ENCODE measurements around the gene KDM2A. TPM values are rescaled to one million over a fixed set of nuclear protein-coding genes. Genes with fewer than 3 reads are reported as not detected.

KDM2A gene
- total and polyA plus RNA-seq, 2 donors (not counting 1 experiment from before 2014, with no cell fraction given), result 132 to 229 TPM

DNA sequence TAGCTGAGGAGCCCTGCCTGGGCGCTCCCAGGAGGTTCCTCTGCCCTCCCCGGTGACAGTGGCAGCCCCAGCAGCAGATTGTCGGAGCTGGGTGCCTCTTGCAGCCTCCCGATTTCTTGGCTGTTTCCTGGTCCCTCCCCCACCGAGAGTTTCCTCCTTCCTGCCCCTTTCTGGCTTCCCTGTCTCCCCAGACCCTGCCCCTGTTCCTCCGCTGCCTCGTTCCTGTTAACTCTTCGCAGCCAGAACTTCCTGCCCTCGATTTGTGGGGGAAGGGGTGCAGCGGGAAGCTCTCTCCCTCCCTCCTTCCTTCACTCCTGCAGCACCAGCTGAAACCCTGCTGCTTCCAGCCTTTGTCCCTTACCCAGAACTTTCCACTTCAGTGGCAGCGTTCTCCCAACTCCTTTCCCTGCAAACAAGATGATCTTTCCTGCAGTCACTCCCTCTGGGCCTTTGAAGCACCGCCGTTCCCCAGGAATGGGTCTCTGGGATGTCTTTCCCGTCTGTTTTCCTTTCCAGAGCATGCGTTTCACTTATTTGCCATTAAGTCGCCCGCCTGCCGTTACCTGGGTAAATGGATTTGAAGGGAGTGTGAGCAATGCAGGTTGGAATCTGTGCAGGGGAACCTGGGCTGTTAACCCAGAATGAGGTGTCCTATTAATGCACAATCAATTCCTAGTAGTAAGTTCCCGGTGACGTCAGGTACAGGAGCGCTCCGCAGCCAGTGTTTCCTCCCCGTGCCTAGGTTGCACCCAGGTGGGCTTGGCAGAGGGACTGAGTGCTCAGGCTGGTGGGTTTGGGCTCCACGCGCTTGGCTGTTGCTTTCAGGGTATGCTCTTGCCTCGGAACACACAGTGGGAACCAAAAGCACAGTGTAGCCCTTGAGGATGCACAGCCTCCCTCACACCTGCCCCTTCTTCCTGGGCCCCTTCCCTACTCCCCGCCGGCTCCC lies 151.5 kb downstream of the KDM2A start:
- Mint-ChIP-seq H3K4me3 (peak overlapping the region; percentile 98), H3K4me1 (peaks cover 86% of the 10 kb centered on the region), H3K27me3 (no peaks in the 10 kb centered on the region), H3K27ac (peak overlapping the region; percentile 98), H3K9me3 (ENCODE audit: insufficient read depth) (no peaks in the 10 kb centered on the region)
- no peaks in the 10 kb centered on the region for H3K27me3 ChIP-seq (replicated peaks in 1 of 4; ENCODE audit: control extremely low read depth in 1 of 4, control insufficient read depth in 3 of 4, insufficient read depth in 4 of 4, low read length in 3 of 4)
- peak overlapping the region; percentile 92 for H3K4me2 ChIP-seq (replicated peaks; ENCODE audit: low read depth, low read length, poor library complexity, severe bottlenecking)
- H3K4me3 ChIP-seq (ENCODE audit: control extremely low read depth in 1 of 5, extremely low read depth in 1 of 5, insufficient read depth in 1 of 5, low read depth in 2 of 5, low read length in 4 of 5), result peak overlapping the region; percentile 61 to 89 (median 84)
- peak overlapping the region; percentile 73 to 82 for H3K27ac ChIP-seq (ENCODE audit: low read length in 2 of 2)
- peaks cover 85 to 87% of the 10 kb centered on the region in 2 donors for H3K4me1 ChIP-seq (ENCODE audit: control insufficient read depth in 2 of 2, insufficient read depth in 2 of 2, low read length in 2 of 2)
- ChIA-PET CTCF (interaction anchor here (1.0 to 4.7 kb wide), 11 partner anchors 7 to 217 kb away, joined by 3 to 46 read pairs (median 6); partner anchors contain the start of gene ANKRD13D), POLR2A (interaction anchor here (0.6 to 7.8 kb wide), 8 partner anchors 7 to 174 kb away, joined by 3 to 131 read pairs (median 7); partner anchors contain the start of genes ANKRD13D and RAD9A)
- peaks cover 0 to 68% of the 10 kb centered on the region in 2 experiments for H3K36me3 ChIP-seq (replicated peaks in 1 of 2; ENCODE audit: control extremely low read depth in 1 of 2, control insufficient read depth in 1 of 2, extremely low read depth in 1 of 2, insufficient read depth in 2 of 2, low read length in 1 of 2)
- H3K9me3 ChIP-seq (ENCODE audit: control extremely low read depth in 1 of 3, control insufficient read depth in 2 of 3, insufficient read depth in 1 of 3, low read length in 2 of 3), result no peaks in the 10 kb centered on the region
- TF ChIP-seq EZH2 (IDR thresholded peaks at IDR 0.05; ENCODE audit: borderline replicate concordance, insufficient read depth, low read depth, low read length, poor library complexity, severe bottlenecking), result no peak
- TF ChIP-seq, protein P1, sequence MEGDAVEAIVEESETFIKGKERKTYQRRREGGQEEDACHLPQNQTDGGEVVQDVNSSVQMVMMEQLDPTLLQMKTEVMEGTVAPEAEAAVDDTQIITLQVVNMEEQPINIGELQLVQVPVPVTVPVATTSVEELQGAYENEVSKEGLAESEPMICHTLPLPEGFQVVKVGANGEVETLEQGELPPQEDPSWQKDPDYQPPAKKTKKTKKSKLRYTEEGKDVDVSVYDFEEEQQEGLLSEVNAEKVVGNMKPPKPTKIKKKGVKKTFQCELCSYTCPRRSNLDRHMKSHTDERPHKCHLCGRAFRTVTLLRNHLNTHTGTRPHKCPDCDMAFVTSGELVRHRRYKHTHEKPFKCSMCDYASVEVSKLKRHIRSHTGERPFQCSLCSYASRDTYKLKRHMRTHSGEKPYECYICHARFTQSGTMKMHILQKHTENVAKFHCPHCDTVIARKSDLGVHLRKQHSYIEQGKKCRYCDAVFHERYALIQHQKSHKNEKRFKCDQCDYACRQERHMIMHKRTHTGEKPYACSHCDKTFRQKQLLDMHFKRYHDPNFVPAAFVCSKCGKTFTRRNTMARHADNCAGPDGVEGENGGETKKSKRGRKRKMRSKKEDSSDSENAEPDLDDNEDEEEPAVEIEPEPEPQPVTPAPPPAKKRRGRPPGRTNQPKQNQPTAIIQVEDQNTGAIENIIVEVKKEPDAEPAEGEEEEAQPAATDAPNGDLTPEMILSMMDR (IDR thresholded peaks at IDR 0.05), result no peak
- ATAC-seq (ENCODE audit: low read depth) (no peak), DNase-seq (peak; percentile 52)
- intact Hi-C loops (cut with micrococcal nuclease), result no loop called here
- H2AFZ ChIP-seq (ENCODE audit: insufficient read depth, low read depth, low read length, poor library complexity, severe bottlenecking), result no peak overlapping the region
- peaks cover 96% of the 10 kb centered on the region for H3K79me2 ChIP-seq (ENCODE audit: control insufficient read depth, insufficient read depth, low read length)
- WGBS (ENCODE audit: insufficient coverage), result 4% methylated on average over 23 of the region's 28 CpGs
- H4K20me1 ChIP-seq (ENCODE audit: control insufficient read depth, insufficient read depth, low read length, poor library complexity, severe bottlenecking), result peaks cover 84% of the 10 kb centered on the region
- H3K9ac ChIP-seq (ENCODE audit: low read length), result peak overlapping the region; percentile 95

Data from B cell (primary cell).